ENCODE results near the gene LTC4S.
A peak's percentile ranks its signal among the peaks of the same experiment; 100 is the strongest.

Gene LTC4S

GRCh38 chr5:179805070-179805528 lies 11.3 kb downstream of the LTC4S start (continued):
- no peak for TF ChIP-seq TCF4 (CRISPR knock-in tag; IDR thresholded peaks at IDR 0.05; ENCODE audit: borderline replicate concordance)
- TF ChIP-seq CSDC2 (CRISPR knock-in tag; IDR thresholded peaks at IDR 0.05) = no peak
- TF ChIP-seq ISL1 (CRISPR knock-in tag; IDR thresholded peaks at IDR 0.05) = no peak

DNA sequence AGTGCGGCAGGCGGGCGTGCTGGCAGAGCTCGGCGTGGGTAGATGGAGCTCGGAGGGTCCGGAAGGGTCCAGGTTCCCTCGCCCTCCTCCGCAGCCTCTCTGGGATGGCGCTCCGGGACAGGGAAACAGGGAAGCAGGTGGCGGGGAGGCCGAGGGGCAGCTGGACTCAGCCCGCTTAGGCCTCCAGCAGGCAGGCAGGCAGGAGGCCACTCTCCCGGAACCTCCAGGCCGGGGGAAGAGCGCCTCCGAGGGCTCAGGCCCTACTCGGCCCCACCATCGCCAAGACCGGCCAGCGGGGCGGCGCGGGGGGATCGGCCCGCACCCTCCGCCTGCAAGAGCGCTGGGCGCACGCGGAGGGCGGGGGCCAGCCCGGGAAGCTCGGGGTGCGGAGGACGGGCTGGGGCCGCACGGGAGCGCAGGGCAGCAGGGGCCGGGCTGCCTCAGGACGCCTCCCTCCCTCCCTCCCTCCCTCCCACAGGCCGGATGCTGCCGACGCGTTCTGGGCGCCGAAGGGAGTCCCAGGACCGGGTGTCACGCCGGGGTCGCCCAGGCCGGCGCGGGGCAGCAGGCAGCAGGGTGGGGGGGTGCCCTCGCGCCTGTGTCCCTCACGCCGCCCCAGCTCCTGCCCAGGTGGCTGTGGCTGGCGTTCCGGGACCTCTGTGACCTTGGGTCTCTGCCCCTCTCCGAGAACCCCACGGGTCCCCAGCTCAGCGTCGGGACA lies 11.9 kb downstream of the LTC4S start:
- no peak for TF ChIP-seq ESRRG (CRISPR knock-in tag; IDR thresholded peaks at IDR 0.05)
- no peak for TF ChIP-seq ZNF565 (CRISPR knock-in tag; conservative IDR thresholded peaks at IDR 0.05; ENCODE audit: low read depth)
- no peak for TF ChIP-seq ZFP30 (CRISPR knock-in tag; IDR thresholded peaks at IDR 0.05)
- TF ChIP-seq, protein P1, sequence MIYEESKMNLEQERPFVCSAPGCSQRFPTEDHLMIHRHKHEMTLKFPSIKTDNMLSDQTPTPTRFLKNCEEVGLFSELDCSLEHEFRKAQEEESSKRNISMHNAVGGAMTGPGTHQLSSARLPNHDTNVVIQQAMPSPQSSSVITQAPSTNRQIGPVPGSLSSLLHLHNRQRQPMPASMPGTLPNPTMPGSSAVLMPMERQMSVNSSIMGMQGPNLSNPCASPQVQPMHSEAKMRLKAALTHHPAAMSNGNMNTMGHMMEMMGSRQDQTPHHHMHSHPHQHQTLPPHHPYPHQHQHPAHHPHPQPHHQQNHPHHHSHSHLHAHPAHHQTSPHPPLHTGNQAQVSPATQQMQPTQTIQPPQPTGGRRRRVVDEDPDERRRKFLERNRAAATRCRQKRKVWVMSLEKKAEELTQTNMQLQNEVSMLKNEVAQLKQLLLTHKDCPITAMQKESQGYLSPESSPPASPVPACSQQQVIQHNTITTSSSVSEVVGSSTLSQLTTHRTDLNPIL (CRISPR knock-in tag; IDR thresholded peaks at IDR 0.05; ENCODE audit: low read depth) = no peak
- TF ChIP-seq ISL1 (CRISPR knock-in tag; IDR thresholded peaks at IDR 0.05) = no peak
- peak; percentile 45 for ATAC-seq

DNA sequence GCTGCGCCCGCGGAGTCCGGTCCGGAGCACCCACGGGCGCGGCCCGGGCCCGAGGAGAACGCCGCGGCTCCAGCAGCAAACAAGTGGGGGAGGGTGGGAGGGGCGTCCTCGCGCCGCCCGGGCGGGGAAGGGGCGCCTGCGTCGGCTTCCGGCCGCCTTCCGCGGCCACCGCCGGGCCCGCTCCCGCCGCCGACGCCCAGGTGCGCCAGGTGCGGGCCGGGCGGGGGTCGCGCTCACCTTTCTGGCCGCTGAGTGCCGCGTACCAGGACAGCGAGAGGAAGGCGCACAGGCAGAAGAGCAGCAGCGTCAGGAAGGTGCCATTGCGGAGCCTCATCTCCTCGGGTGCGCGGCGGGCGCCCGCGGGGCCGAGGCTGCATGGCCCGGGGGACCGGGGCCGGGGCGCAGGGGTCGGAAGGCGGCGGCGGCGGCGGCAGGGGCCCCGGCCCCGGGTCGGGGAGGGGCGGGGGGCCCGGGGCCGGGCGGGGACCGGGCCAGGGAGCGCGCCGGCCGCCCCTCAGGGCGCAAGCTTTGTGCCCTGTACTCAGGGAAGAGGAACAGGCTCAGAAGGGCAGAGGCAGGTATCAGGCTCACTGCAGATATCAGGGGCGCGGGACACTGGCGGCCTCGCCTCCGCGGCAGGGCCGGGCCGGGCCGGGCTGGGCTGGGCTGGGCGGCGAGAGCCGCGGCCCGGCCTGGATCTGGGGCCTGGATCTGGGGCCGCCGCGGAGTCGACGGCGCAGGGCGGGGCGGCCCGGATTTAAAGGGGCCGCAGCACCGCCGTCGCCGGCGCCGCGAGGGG lies 12.7 kb downstream of the LTC4S start, which contains the start of gene MGAT4B:
TSS of gene MGAT4B (minus strand) at position 617 of the 799 bp plus-strand sequence. CDS start at position 334, 283 bp downstream.
- ATAC-seq = peak; percentile 83
- no peak for TF ChIP-seq ISL1 (CRISPR knock-in tag; IDR thresholded peaks at IDR 0.05)
- no peak for TF ChIP-seq ZC3H10 (CRISPR knock-in tag; IDR thresholded peaks at IDR 0.05)
- TF ChIP-seq ESRRG (CRISPR knock-in tag; IDR thresholded peaks at IDR 0.05) = no peak
- no peak for TF ChIP-seq TSHZ2 (CRISPR knock-in tag; IDR thresholded peaks at IDR 0.05)
- TF ChIP-seq, protein P1 (CRISPR knock-in tag; IDR thresholded peaks at IDR 0.05; ENCODE audit: low read depth) = no peak

DNA sequence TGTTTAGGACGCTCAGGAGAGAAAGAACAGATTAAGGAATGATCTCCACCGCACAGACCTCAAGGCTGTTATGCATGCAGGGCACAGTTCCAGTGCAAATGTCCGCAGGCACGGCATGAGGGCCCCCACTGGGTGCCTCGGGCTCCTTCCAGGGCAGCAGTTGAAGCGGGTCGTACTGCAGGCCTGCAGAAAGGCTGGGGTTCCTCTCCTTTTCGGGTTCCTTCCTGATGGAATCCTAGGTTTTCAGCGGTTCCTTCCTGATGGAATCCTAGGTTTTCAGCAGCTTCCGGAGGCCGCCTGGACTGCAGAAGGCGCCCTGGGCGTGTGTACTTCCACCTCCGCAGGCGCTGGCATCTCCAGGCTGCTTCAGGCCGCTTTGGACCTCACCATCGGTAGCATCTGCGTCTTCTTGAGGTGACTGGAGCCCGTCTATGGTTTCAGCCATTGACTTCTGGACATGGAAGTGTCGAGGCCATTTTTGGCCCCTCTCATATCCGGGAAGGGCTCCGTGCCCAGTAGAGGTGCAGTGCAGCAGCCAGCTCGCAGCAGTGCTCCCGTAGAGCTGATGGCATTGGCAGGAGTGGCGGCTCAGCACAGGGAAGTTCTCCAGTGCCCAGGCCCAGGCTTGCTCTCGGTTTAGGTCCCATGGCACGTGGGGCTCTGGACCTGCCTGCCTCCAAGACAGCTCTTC lies 18.5 kb downstream of the LTC4S start:
- TF ChIP-seq ZFP30 (CRISPR knock-in tag; IDR thresholded peaks at IDR 0.05) = no peak
- TF ChIP-seq ISL1 (CRISPR knock-in tag; IDR thresholded peaks at IDR 0.05) = no peak
- no peak for TF ChIP-seq RARB (CRISPR knock-in tag; IDR thresholded peaks at IDR 0.05)
- TF ChIP-seq GLIS3 (CRISPR knock-in tag; IDR thresholded peaks at IDR 0.05) = no peak
- no peak for TF ChIP-seq SNAI2 (CRISPR knock-in tag; IDR thresholded peaks at IDR 0.05)
- TF ChIP-seq ZC3H10 (CRISPR knock-in tag; IDR thresholded peaks at IDR 0.05) = no peak
- no peak for TF ChIP-seq ARNTL (CRISPR knock-in tag; IDR thresholded peaks at IDR 0.05; ENCODE audit: borderline replicate concordance, low read depth)
- TF ChIP-seq ZNF70 (CRISPR knock-in tag; IDR thresholded peaks at IDR 0.05) = no peak
- TF ChIP-seq, protein P2, sequence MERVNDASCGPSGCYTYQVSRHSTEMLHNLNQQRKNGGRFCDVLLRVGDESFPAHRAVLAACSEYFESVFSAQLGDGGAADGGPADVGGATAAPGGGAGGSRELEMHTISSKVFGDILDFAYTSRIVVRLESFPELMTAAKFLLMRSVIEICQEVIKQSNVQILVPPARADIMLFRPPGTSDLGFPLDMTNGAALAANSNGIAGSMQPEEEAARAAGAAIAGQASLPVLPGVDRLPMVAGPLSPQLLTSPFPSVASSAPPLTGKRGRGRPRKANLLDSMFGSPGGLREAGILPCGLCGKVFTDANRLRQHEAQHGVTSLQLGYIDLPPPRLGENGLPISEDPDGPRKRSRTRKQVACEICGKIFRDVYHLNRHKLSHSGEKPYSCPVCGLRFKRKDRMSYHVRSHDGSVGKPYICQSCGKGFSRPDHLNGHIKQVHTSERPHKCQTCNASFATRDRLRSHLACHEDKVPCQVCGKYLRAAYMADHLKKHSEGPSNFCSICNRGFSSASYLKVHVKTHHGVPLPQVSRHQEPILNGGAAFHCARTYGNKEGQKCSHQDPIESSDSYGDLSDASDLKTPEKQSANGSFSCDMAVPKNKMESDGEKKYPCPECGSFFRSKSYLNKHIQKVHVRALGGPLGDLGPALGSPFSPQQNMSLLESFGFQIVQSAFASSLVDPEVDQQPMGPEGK (CRISPR knock-in tag; IDR thresholded peaks at IDR 0.05; ENCODE audit: borderline replicate concordance) = no peak
- TF ChIP-seq ZNF8 (CRISPR knock-in tag; IDR thresholded peaks at IDR 0.05) = no peak
- no peak for ATAC-seq

All from SK-N-SH treated with all-trans-retinoic acid at 6 μM for 48 hours (cell line).